ENCODE results near the gene RPS27. TPM values are rescaled to one million over a fixed set of nuclear protein-coding genes. Genes with fewer than 3 reads are reported as not detected.
"Not testable (repeated sequence)": the region's sequence is repeated elsewhere in the genome, so short reads cannot be mapped to it uniquely, and the experiment has no call there.

The RPS27 gene
- total and polyA plus RNA-seq, 2 donors from 2014 or later, result 1,447 to 4,953 TPM

GRCh38 chr1:154019940-154020339 is 29.4 kb downstream of the RPS27 start:
- H3K27me3 ChIP-seq (ENCODE audit: control insufficient read depth, insufficient read depth, low read length), result no peaks in the 10 kb centered on the region
- no peak overlapping the region for H3K9ac ChIP-seq (ENCODE audit: low read length in 3 of 3)
- intact Hi-C loops (cut with DNase I), result no loop called here
- H3K4me3 ChIP-seq (ENCODE audit: low read length in 3 of 3), result no peak overlapping the region
- DNase-seq (no peak), FAIRE-seq (no peak)
- no peaks in the 10 kb centered on the region for H3K36me3 ChIP-seq (ENCODE audit: control insufficient read depth in 2 of 3, insufficient read depth in 3 of 3, low read length in 3 of 3)
- H3K9me3 ChIP-seq (ENCODE audit: control insufficient read depth in 2 of 3, insufficient read depth in 1 of 3, low read length in 3 of 3), result no peaks in the 10 kb centered on the region
- H3K4me1 ChIP-seq (ENCODE audit: control insufficient read depth in 2 of 3, insufficient read depth in 2 of 3, low read depth in 1 of 3, low read length in 3 of 3), result no peaks in the 10 kb centered on the region
- TF ChIP-seq CTCF (IDR thresholded peaks at IDR 0.05; ENCODE audit: borderline replicate concordance, extremely low read depth, insufficient read depth), result no peak
- H3K27ac ChIP-seq (ENCODE audit: low read depth in 2 of 2, low read length in 2 of 2), result no peak overlapping the region

GRCh38 chr1:154033697-154034096 is 43.1 kb downstream of the RPS27 start:
- H3K36me3 ChIP-seq (ENCODE audit: control insufficient read depth in 2 of 3, insufficient read depth in 3 of 3, low read length in 3 of 3); intact Hi-C loops (cut with DNase I); FAIRE-seq; DNase-seq; H3K27ac ChIP-seq (ENCODE audit: low read depth in 2 of 2, low read length in 2 of 2); H3K4me3 ChIP-seq (ENCODE audit: low read length in 3 of 3); H3K9ac ChIP-seq (ENCODE audit: low read length in 3 of 3); H3K9me3 ChIP-seq (ENCODE audit: control insufficient read depth in 2 of 3, insufficient read depth in 1 of 3, low read length in 3 of 3); H3K27me3 ChIP-seq (ENCODE audit: control insufficient read depth, insufficient read depth, low read length); H3K4me1 ChIP-seq (ENCODE audit: control insufficient read depth in 2 of 3, insufficient read depth in 2 of 3, low read depth in 1 of 3, low read length in 3 of 3): not testable (repeated sequence)

Small RNA genes within 50 kb of the gene (microRNA-seq; reads per million reads assigned to microRNA genes)
- not detected for gene MIR6737

Other genes starting within 250 kb of the RPS27 start
- gene SLC27A3, start 215.4 kb upstream of the RPS27 start, total RNA-seq, result 54.0 TPM
- gene SLC27A3, start 215.4 kb upstream of the RPS27 start, polyA plus RNA-seq (ENCODE audit: insufficient read depth, low read depth, low replicate concordance), result 36.9 TPM
- gene GATAD2B, start 67.8 kb upstream of the RPS27 start, total RNA-seq, result 49.0 TPM
- 3.6 TPM for gene GATAD2B, start 67.8 kb upstream of the RPS27 start, polyA plus RNA-seq (ENCODE audit: insufficient read depth, low read depth, low replicate concordance)
- gene DENND4B, start 44.0 kb upstream of the RPS27 start, total RNA-seq, result 60.6 TPM
- 13.2 TPM for gene DENND4B, start 44.0 kb upstream of the RPS27 start, polyA plus RNA-seq (ENCODE audit: insufficient read depth, low read depth, low replicate concordance)
- gene CRTC2, start 32.1 kb upstream of the RPS27 start, total RNA-seq, result 44.8 TPM
- 28.6 TPM for gene CRTC2, start 32.1 kb upstream of the RPS27 start, polyA plus RNA-seq (ENCODE audit: insufficient read depth, low read depth, low replicate concordance)
- gene SLC39A1, start 27.2 kb upstream of the RPS27 start, total RNA-seq, result 125 TPM
- 106 TPM for gene SLC39A1, start 27.2 kb upstream of the RPS27 start, polyA plus RNA-seq (ENCODE audit: insufficient read depth, low read depth, low replicate concordance)
- gene CREB3L4, start 22.9 kb upstream of the RPS27 start, total RNA-seq, result 10.9 TPM
- gene CREB3L4, start 22.9 kb upstream of the RPS27 start, polyA plus RNA-seq (ENCODE audit: insufficient read depth, low read depth, low replicate concordance), result 9.3 TPM
- 97.0 TPM for gene JTB, start 13.1 kb upstream of the RPS27 start, total RNA-seq
- gene JTB, start 13.1 kb upstream of the RPS27 start, polyA plus RNA-seq (ENCODE audit: insufficient read depth, low read depth, low replicate concordance), result 188 TPM
- gene RAB13, start 4.4 kb upstream of the RPS27 start, total RNA-seq, result 142 TPM
- 226 TPM for gene RAB13, start 4.4 kb upstream of the RPS27 start, polyA plus RNA-seq (ENCODE audit: insufficient read depth, low read depth, low replicate concordance)
- 0.06 TPM for gene NUP210L, start 164.3 kb downstream of the RPS27 start, total RNA-seq
- gene NUP210L, start 164.3 kb downstream of the RPS27 start, polyA plus RNA-seq (ENCODE audit: insufficient read depth, low read depth, low replicate concordance), result not detected
- 315 TPM for gene TPM3, start 201.3 kb downstream of the RPS27 start, total RNA-seq
- gene TPM3, start 201.3 kb downstream of the RPS27 start, polyA plus RNA-seq (ENCODE audit: insufficient read depth, low read depth, low replicate concordance), result 156 TPM
- gene CFAP141, start 215.6 kb downstream of the RPS27 start, total RNA-seq, result not detected
- gene CFAP141, start 215.6 kb downstream of the RPS27 start, polyA plus RNA-seq (ENCODE audit: insufficient read depth, low read depth, low replicate concordance), result not detected
- 131 TPM for gene UBAP2L, start 230.2 kb downstream of the RPS27 start, total RNA-seq
- 46.2 TPM for gene UBAP2L, start 230.2 kb downstream of the RPS27 start, polyA plus RNA-seq (ENCODE audit: insufficient read depth, low read depth, low replicate concordance)